IMR-90 (cell line): ENCODE data around the gene GATD1. TPM values are rescaled to one million over a fixed set of nuclear protein-coding genes. Genes with fewer than 3 reads are reported as not detected.

ENCODE experiments used
- ATAC-seq: fragments of 200-7000 bp; cut with Tn5 transposase; 2 replicates; pipeline ENCODE4 v1.9.1; 2020; ENCODE audit warnings: low read depth, mild to moderate bottlenecking, moderate library complexity
- BruUV-seq: library from RNA; stranded (reverse); fragments of 400-500 nt; replicated peaks from 2 replicates; lab custom pipeline; 2021; lab: Mats Ljungman, UMichigan
- CTCF ChIA-PET: fragments of 300-600 bp; formaldehyde crosslinking; extraction: SDS; loops from one replicate; lab custom pipeline; 2021; ENCODE audit warnings: antibody characterized with exemption; lab: Yijun Ruan, JAX
- POLR2A ChIA-PET: fragments of 300-600 bp; sonication (Branson Sonifier 250); formaldehyde crosslinking; loops from one replicate; lab custom pipeline; 2022; ENCODE audit warnings: antibody characterized with exemption; ENCODE audit not compliant: unreplicated experiment; lab: Charles Lee
- DNase-seq: peaks from one replicate; pipeline ENCODE4 v3.0.0; 2013
- H2AFZ ChIP-seq: replicated peaks from 2 replicates; pipeline ENCODE3; 2013; ENCODE audit warnings: low read length, mild to moderate bottlenecking; ENCODE audit not compliant: poor library complexity
- H2AK5ac ChIP-seq: 2 replicates; pipeline ENCODE4 v1.6.1; 2013; ENCODE audit warnings: low read depth, low read length, inconsistent platforms
- H2AK9ac ChIP-seq: replicated peaks from 2 replicates; pipeline ENCODE3; 2013; ENCODE audit warnings: mild to moderate bottlenecking, low read depth, low read length, moderate library complexity; ENCODE audit not compliant: poor library complexity
- H2BK120ac ChIP-seq: 2 replicates; pipeline ENCODE4 v1.6.1; 2013; ENCODE audit warnings: low read depth, low read length, inconsistent platforms
- H2BK15ac ChIP-seq: 3 replicates; pipeline ENCODE4 v1.6.1; 2013; ENCODE audit warnings: low read depth, low read length, inconsistent platforms
- H2BK20ac ChIP-seq: 2 replicates; pipeline ENCODE4 v1.6.1; 2013; ENCODE audit warnings: low read depth, mild to moderate bottlenecking, inconsistent platforms, low read length, moderate library complexity
- H2BK5ac ChIP-seq: 2 replicates; pipeline ENCODE4 v1.6.1; 2013; ENCODE audit warnings: mild to moderate bottlenecking, low read depth, low read length, inconsistent platforms; ENCODE audit not compliant: poor library complexity, severe bottlenecking
- H3K14ac ChIP-seq: replicated peaks from 2 replicates; pipeline ENCODE4 v1.6.1; 2013; ENCODE audit warnings: low read depth, low read length, inconsistent platforms
- H3K18ac ChIP-seq: 2 replicates; pipeline ENCODE4 v1.6.1; 2013; ENCODE audit warnings: low read depth, low read length, control low read depth
- H3K23ac ChIP-seq: 2 replicates; pipeline ENCODE4 v1.6.1; 2013; ENCODE audit warnings: low read depth, low read length, inconsistent platforms
- H3K27ac ChIP-seq: 2 replicates; pipeline ENCODE4 v1.5.1; 2013; ENCODE audit warnings: mild to moderate bottlenecking, control low read depth, low read length; ENCODE audit not compliant: insufficient read depth
- H3K27me3 ChIP-seq: 2 replicates; pipeline ENCODE4 v1.6.1; 2013; ENCODE audit warnings: low read length; ENCODE audit not compliant: control insufficient read depth, insufficient read depth
- H3K36me3 ChIP-seq: 2 replicates; pipeline ENCODE4 v1.6.1; 2013; ENCODE audit warnings: low read length, mixed read lengths; ENCODE audit not compliant: control insufficient read depth, insufficient read depth
- H3K4ac ChIP-seq: 2 replicates; pipeline ENCODE4 v1.6.1; 2013; ENCODE audit warnings: low read depth, low read length, inconsistent platforms
- H3K4me1 ChIP-seq: 2 replicates; pipeline ENCODE4 v1.6.1; 2013; ENCODE audit warnings: low read length, mixed read lengths; ENCODE audit not compliant: control insufficient read depth, insufficient read depth
- H3K4me2 ChIP-seq: 2 replicates; pipeline ENCODE4 v1.6.1; 2013; ENCODE audit warnings: low read depth, mild to moderate bottlenecking, control low read depth, low read length, moderate library complexity
- H3K4me3 ChIP-seq: 2 replicates; pipeline ENCODE4 v1.5.1; 2013; ENCODE audit warnings: low read depth, mild to moderate bottlenecking, control low read depth, low read length, moderate library complexity; ENCODE audit not compliant: insufficient read depth
- H3K56ac ChIP-seq: 2 replicates; pipeline ENCODE4 v1.6.1; 2013; ENCODE audit warnings: low read length, inconsistent platforms; ENCODE audit not compliant: insufficient read depth; ENCODE audit errors: extremely low read depth
- H3K79me1 ChIP-seq, 2 experiments: 2 replicates each; pipeline ENCODE4 v1.6.1; 2013; ENCODE audit warnings: low read length in 2 of 2, inconsistent platforms in 1 of 2, low read depth in 1 of 2
- H3K9ac ChIP-seq: 2 replicates; pipeline ENCODE4 v1.6.1; 2013; ENCODE audit warnings: low read depth, low read length, control low read depth
- H3K9me1 ChIP-seq: 2 replicates; pipeline ENCODE4 v1.6.1; 2013; ENCODE audit warnings: low read length, inconsistent platforms; ENCODE audit not compliant: insufficient read depth
- H3K9me3 ChIP-seq: 2 replicates; pipeline ENCODE4 v1.6.1; 2013; ENCODE audit warnings: low read length; ENCODE audit not compliant: control insufficient read depth, insufficient read depth
- H4K20me1 ChIP-seq: 2 replicates; pipeline ENCODE4 v1.6.1; 2013; ENCODE audit warnings: low read length, inconsistent platforms; ENCODE audit not compliant: insufficient read depth
- H4K5ac ChIP-seq: 2 replicates; pipeline ENCODE4 v1.6.1; 2013; ENCODE audit warnings: mild to moderate bottlenecking, low read depth, low read length, control low read depth
- H4K8ac ChIP-seq, 2 experiments: 2 replicates each; pipeline ENCODE4 v1.6.1; 2013; ENCODE audit warnings: low read depth in 2 of 2, low read length in 2 of 2, control low read depth in 1 of 2, inconsistent platforms in 1 of 2
- H4K91ac ChIP-seq: 2 replicates; pipeline ENCODE4 v1.6.1; 2013; ENCODE audit warnings: low read depth, low read length, inconsistent platforms; ENCODE audit not compliant: insufficient read depth
- BHLHE40 ChIP-seq: fragments of 150-350 bp; IDR thresholded peaks from 2 replicates; pipeline ENCODE4 v1.6.1; 2016; ENCODE audit warnings: mild to moderate bottlenecking, low read depth, low read length
- CEBPB ChIP-seq: IDR thresholded peaks from 2 replicates; pipeline ENCODE4 v1.6.1; 2012; ENCODE audit warnings: low read depth, low read length, improper control_type of control experiment
- CHD1 ChIP-seq: IDR thresholded peaks from 2 replicates; pipeline ENCODE4 v1.6.1; 2012; ENCODE audit warnings: low read depth, low read length, improper control_type of control experiment
- CTCF ChIP-seq: conservative IDR thresholded peaks from 2 replicates; pipeline ENCODE4 v1.5.1; 2012; ENCODE audit warnings: mild to moderate bottlenecking, low read depth, low read length, improper control_type of control experiment
- ELK1 ChIP-seq: fragments of 150-350 bp; IDR thresholded peaks from 2 replicates; pipeline ENCODE4 v1.6.1; 2016; ENCODE audit warnings: low read depth, mild to moderate bottlenecking, low read length, moderate library complexity, borderline replicate concordance
- FOS ChIP-seq: fragments of 150-350 bp; IDR thresholded peaks from 2 replicates; pipeline ENCODE4 v1.6.1; 2016; ENCODE audit warnings: low read depth, low read length
- MAFK ChIP-seq: IDR thresholded peaks from 2 replicates; pipeline ENCODE4 v1.6.1; 2012; ENCODE audit warnings: low read depth, low read length, improper control_type of control experiment
- MAZ ChIP-seq: IDR thresholded peaks from 2 replicates; pipeline ENCODE4 v1.6.1; 2012; ENCODE audit warnings: low read depth, mild to moderate bottlenecking, low read length, improper control_type of control experiment, moderate library complexity, borderline replicate concordance
- MXI1 ChIP-seq: IDR thresholded peaks from 2 replicates; pipeline ENCODE4 v1.6.1; 2012; ENCODE audit warnings: low read depth, mild to moderate bottlenecking, low read length, moderate library complexity, borderline replicate concordance
- NFE2L2 ChIP-seq: fragments of 150-350 bp; IDR thresholded peaks from 2 replicates; pipeline ENCODE4 v1.6.1; 2016; ENCODE audit warnings: low read depth, mild to moderate bottlenecking, low read length
- POLR2A ChIP-seq: IDR thresholded peaks from 2 replicates; pipeline ENCODE4 v1.6.1; 2012; ENCODE audit warnings: mild to moderate bottlenecking, low read depth, low read length
- RAD21 ChIP-seq: IDR thresholded peaks from 2 replicates; pipeline ENCODE4 v1.6.1; 2012; ENCODE audit warnings: low read length, improper control_type of control experiment
- RCOR1 ChIP-seq: IDR thresholded peaks from 2 replicates; pipeline ENCODE4 v1.6.1; 2012; ENCODE audit warnings: mild to moderate bottlenecking, low read length, improper control_type of control experiment; ENCODE audit not compliant: insufficient replicate concordance
- RFX5 ChIP-seq: IDR thresholded peaks from 2 replicates; pipeline ENCODE4 v1.8.0; 2012; ENCODE audit warnings: low read depth, mild to moderate bottlenecking, low read length, moderate library complexity
- SMC3 ChIP-seq: fragments of 150-350 bp; IDR thresholded peaks from 2 replicates; pipeline ENCODE4 v1.6.1; 2016; ENCODE audit warnings: low read depth, mild to moderate bottlenecking, antibody characterized with exemption, low read length, moderate library complexity
- USF2 ChIP-seq: fragments of 150-350 bp; IDR thresholded peaks from 2 replicates; pipeline ENCODE4 v1.6.1; 2017; ENCODE audit warnings: mild to moderate bottlenecking, antibody characterized with exemption, low read length, low read depth
- WGBS, 2 experiments: methylation state at CpG; one replicate each; pipeline versions ENCODE4 v1.1.5 to v1.1.7; 2013; ENCODE audit warnings: missing lambda C conversion rate in 2 of 2; ENCODE audit not compliant: insufficient read length in 1 of 2; ENCODE audit errors: extremely low coverage in 2 of 2; 5-methylcytosine and 5-hydroxymethylcytosine counted together
- dilution Hi-C: fragments of 300-500 bp; cut with HindIII; formaldehyde crosslinking; loops from one replicate; pipeline ENCODE4 v1.14.3; 2018; ENCODE audit warnings: low sequenced_read_pairs; ENCODE audit not compliant: unreplicated experiment
- in situ Hi-C: fragments of 300-500 bp; cut with MboI; formaldehyde crosslinking; loops from 3 replicates; pipeline ENCODE4 v1.14.3; 2019; ENCODE audit warnings: low sequenced_read_pairs, inconsistent platforms, mixed read lengths
- intact Hi-C: fragments of 100-400 bp; cut with micrococcal nuclease; formaldehyde crosslinking; loops from 2 replicates; pipeline ENCODE4 v1.10.0; 2022
- polyA plus RNA-seq, 3 experiments: library from polyadenylated mRNA; depleted of rRNA; stranded (reverse); fragments of >200 nt; gene quantifications; 2 replicates each; pipeline ENCODE4 v1.2.3, GENCODE V29; 2012; ENCODE audit warnings: low replicate concordance in 1 of 3
- total RNA-seq: library from RNA; depleted of rRNA; stranded (reverse); fragments of >200 nt; gene quantifications from 2 replicates; pipeline ENCODE4 v1.2.3, GENCODE V29; 2012

The GATD1 gene
- total and polyA plus RNA-seq, 2 of the 4 experiments (the other 2 are of a cell fraction) = 3.0 to 52.5 TPM

GRCh38 chr11:771617-772204 is 5.6 kb downstream of the GATD1 start:
- no peak overlapping the region for H4K8ac ChIP-seq
- BruUV-seq = no TSS peak
- no peak overlapping the region for H2BK15ac ChIP-seq
- H4K20me1 ChIP-seq = peaks cover 65% of the 10 kb centered on the region
- ChIA-PET CTCF (no interaction called here), POLR2A (interaction anchor here (0.5 kb wide), 1 partner anchor 32 kb away, joined by 7 read pairs; no protein-coding TSS in a partner anchor)
- no peak overlapping the region for H2BK20ac ChIP-seq
- DNase-seq = no peak
- peaks cover 9 to 62% of the 10 kb centered on the region in 2 experiments for H3K79me1 ChIP-seq
- no peak overlapping the region for H3K27ac ChIP-seq
- peaks cover 46% of the 10 kb centered on the region for H3K36me3 ChIP-seq
- no peak overlapping the region for H2AK5ac ChIP-seq
- H3K4me1 ChIP-seq = peaks cover 9% of the 10 kb centered on the region
- no peak overlapping the region for H4K91ac ChIP-seq
- no peaks in the 10 kb centered on the region for H3K27me3 ChIP-seq
- no peak overlapping the region for H3K4ac ChIP-seq
- WGBS, 2 experiments = 91% methylated on average over 6 of the region's 15 CpGs; no CpG with 5 or more reads in 1 of the 2 experiments
- H3K23ac ChIP-seq = no peak overlapping the region
- H3K56ac ChIP-seq = no peak overlapping the region
- intact Hi-C loops = no loop called here
- no peak overlapping the region for H3K9ac ChIP-seq
- H2BK120ac ChIP-seq = no peak overlapping the region
- in situ Hi-C loops = no loop called here
- H3K9me3 ChIP-seq = no peaks in the 10 kb centered on the region
- H3K4me3 ChIP-seq = no peak overlapping the region
- no peak overlapping the region for H2AFZ ChIP-seq
- ATAC-seq = no peak
- no peak overlapping the region for H2AK9ac ChIP-seq
- dilution Hi-C loops = no loop called here
- H3K14ac ChIP-seq = no peak overlapping the region
- H3K4me2 ChIP-seq = no peak overlapping the region
- peaks cover 8% of the 10 kb centered on the region; the same call in 1 of the 2 replicates for H3K9me1 ChIP-seq
- H2BK5ac ChIP-seq = no peak overlapping the region
- TF ChIP-seq FOS (no peak), CTCF (no peak), MXI1 (no peak), POLR2A (no peak), CEBPB (no peak), RCOR1 (no peak), RFX5 (no peak), BHLHE40 (no peak), RAD21 (no peak), SMC3 (no peak), NFE2L2 (no peak), MAZ (no peak), MAFK (no peak), ELK1 (no peak), CHD1 (no peak), USF2 (no peak)
- H3K18ac ChIP-seq = no peak overlapping the region
- H4K5ac ChIP-seq = no peak overlapping the region
